H1 (cell line): ENCODE data around the gene BCL2L13. TPM values are rescaled to one million over a fixed set of nuclear protein-coding genes. Genes with fewer than 3 reads are reported as not detected.

Experiments
- JUND ChIP-seq: IDR thresholded peaks from 2 replicates; pipeline ENCODE4 v1.6.1; 2011; ENCODE audit warnings: mild to moderate bottlenecking, improper control_type of control experiment, low read length
- polyA plus RNA-seq, 7 experiments: library from polyadenylated mRNA; depleted of rRNA in 3 of 7; stranded (reverse) in 5 of 7; unstranded in 2 of 7; fragments of >200 nt in 5 of 7; fragments of 200-250 nt in 2 of 7; gene quantifications; 1 replicate in 5 of 7; 2 replicates in 1 of 7; 4 replicates in 1 of 7; pipeline versions ENCODE4 v1.2.1 to v1.2.3, GENCODE V29; 2011 to 2013; ENCODE audit warnings: missing spikeins in 2 of 7, mixed read lengths in 2 of 7
- total RNA-seq: library from RNA; stranded (reverse); fragmentation: NEBNext Ultra II Directional; extraction: Animal tissue kit (Norgen Biotek cat#: 25700); gene quantifications from 2 replicates; pipeline ENCODE4 v1.2.1, GENCODE V29; 2021

Gene BCL2L13
- total and polyA plus RNA-seq, 2 of the 8 experiments (the other 6 are each of a cell fraction or from before 2014, with no cell fraction given) = 20.7 to 35.0 TPM

GRCh38 chr22:17778412-17778976 lies 139.9 kb downstream of the BCL2L13 start (continued):
- TF ChIP-seq JUND = no peak
